Measurements from ENCODE around the gene ITGA11. TPM values are rescaled to one million over a fixed set of nuclear protein-coding genes. Genes with fewer than 3 reads are reported as not detected.
A peak's percentile ranks its signal among the peaks of the same experiment; 100 is the strongest.

Gene ITGA11
- total RNA-seq, 3 donors from 2014 or later = 7.8 to 8.5 (median 7.9) TPM

DNA sequence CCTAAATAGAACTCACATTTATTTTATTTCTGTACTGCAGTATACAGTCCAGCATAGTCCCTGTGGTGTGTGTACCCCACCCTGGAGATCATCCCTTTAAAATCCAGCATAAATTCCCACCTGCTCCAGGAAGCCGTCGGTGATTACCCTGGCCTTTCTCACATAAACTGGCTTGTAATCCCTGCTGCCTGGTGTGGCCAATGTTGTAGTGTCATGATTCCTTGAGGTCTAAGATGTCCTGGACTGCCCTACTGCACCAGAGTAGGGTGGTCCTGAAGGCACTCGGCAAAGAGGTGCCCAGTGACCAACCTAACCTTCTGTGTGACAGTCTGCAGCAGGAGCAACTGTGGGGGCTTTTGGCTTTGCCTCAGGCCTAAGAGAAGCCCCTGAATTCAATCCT lies 58.9 kb downstream of the ITGA11 start:
- no peak overlapping the region for H3K4me3 ChIP-seq
- no peak for DNase-seq (ENCODE audit: low spot score in 2 of 2)
- intact Hi-C loops (cut with DNase I; ENCODE audit: low total_unique reads) = no loop called here

DNA sequence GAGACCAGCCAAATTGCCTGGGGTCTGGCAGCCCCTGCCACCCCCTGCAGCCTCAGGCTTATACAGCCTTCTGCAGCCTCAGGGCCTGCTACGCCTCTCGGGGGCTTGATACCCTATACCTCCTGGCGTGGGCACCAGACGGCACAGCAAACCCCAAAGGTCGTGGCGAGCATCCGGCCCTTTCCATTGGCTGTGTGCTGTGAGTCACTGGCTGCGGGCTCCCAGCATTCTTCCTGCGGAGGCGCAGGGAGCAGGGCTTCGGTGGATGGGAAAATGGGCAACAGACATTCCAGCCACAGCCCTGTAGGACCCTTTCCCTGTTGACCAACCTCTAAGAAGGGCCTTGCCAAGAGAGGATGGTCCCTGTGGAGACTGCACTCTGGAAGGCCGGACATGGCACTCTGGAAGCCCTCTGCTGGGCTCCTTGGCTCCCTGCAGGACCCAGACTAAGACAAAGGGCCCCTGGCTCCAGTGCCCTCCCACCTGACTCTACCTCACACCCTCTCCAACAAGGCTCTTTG lies 59.6 kb downstream of the ITGA11 start:
- DNase-seq (ENCODE audit: low spot score in 2 of 2) = no peak
- H3K9me3 ChIP-seq = no peaks in the 10 kb centered on the region
- H3K36me3 ChIP-seq = no peaks in the 10 kb centered on the region
- H3K4me3 ChIP-seq = no peak overlapping the region
- H3K27ac ChIP-seq = no peak overlapping the region
- no peaks in the 10 kb centered on the region for H3K4me1 ChIP-seq
- no peaks in the 10 kb centered on the region for H3K27me3 ChIP-seq
- TF ChIP-seq, protein P1, sequence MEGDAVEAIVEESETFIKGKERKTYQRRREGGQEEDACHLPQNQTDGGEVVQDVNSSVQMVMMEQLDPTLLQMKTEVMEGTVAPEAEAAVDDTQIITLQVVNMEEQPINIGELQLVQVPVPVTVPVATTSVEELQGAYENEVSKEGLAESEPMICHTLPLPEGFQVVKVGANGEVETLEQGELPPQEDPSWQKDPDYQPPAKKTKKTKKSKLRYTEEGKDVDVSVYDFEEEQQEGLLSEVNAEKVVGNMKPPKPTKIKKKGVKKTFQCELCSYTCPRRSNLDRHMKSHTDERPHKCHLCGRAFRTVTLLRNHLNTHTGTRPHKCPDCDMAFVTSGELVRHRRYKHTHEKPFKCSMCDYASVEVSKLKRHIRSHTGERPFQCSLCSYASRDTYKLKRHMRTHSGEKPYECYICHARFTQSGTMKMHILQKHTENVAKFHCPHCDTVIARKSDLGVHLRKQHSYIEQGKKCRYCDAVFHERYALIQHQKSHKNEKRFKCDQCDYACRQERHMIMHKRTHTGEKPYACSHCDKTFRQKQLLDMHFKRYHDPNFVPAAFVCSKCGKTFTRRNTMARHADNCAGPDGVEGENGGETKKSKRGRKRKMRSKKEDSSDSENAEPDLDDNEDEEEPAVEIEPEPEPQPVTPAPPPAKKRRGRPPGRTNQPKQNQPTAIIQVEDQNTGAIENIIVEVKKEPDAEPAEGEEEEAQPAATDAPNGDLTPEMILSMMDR (IDR thresholded peaks at IDR 0.05) = peak in 2 of 3 donors; percentile 17 to 32
- TF ChIP-seq POLR2A (IDR thresholded peaks at IDR 0.05) (no peak), POLR2AphosphoS5 (IDR thresholded peaks at IDR 0.05) (no peak)
- intact Hi-C loops (cut with DNase I; ENCODE audit: low total_unique reads) = no loop called here

More for the DNA sequence above, 58.9 kb downstream of the ITGA11 start:
- Histone ChIP-seq H3K4me1 (no peaks in the 10 kb centered on the region), H3K36me3 (no peaks in the 10 kb centered on the region), H3K27ac (no peak overlapping the region), H3K9me3 (no peaks in the 10 kb centered on the region), H3K27me3 (no peaks in the 10 kb centered on the region)
- TF ChIP-seq POLR2A (IDR thresholded peaks at IDR 0.05) (no peak), POLR2AphosphoS5 (IDR thresholded peaks at IDR 0.05) (no peak)
- TF ChIP-seq, protein P1 (IDR thresholded peaks at IDR 0.05) = no peak

DNA sequence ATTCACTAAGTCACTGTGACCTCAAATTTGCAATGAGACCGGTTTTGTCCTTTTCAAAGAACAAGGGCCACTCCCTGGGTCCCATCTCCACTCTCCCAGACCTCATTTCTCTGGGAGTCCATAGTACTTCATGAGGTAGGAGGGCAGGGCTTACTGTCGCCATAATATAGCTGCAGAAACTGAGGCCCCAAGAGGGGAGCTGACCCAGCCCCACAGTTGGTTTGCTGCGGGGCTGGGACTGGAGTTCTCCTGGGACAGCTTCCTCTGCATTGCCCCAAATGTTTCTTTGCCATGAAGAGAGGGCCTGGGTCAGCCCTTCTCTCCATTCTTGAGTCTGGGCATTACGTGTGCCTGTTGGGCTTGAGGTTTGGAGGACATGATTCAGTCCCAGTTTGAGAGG lies 60.1 kb downstream of the ITGA11 start:
- DNase-seq (ENCODE audit: low spot score in 2 of 2) = no peak

DNA sequence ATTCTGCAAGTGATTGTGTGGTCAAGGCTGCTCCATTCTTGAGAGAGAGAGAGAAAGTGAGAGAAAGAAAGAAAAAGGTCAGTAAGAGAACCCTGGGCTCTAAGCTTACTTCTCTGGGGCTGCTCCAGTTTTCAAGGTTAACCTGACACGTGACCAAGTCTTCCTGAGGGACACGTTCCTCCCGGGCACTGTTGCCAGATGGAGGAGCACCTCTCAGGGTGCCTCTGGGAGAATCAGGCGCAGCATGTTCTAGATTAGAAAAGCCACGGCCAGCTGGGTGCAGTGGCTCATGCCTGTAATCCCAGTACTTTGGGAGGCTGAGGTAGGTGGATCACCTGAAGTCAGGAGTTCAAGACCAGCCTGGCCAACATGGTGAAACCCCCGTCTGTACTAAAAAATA lies 60.8 kb downstream of the ITGA11 start:
- no peak for TF ChIP-seq POLR2AphosphoS5 (IDR thresholded peaks at IDR 0.05)
- Histone ChIP-seq H3K4me1 (peaks cover 0 to 7% of the 10 kb centered on the region in 2 donors), H3K9me3 (no peaks in the 10 kb centered on the region), H3K36me3 (no peaks in the 10 kb centered on the region), H3K27ac (no peak overlapping the region), H3K4me3 (no peak overlapping the region), H3K27me3 (no peaks in the 10 kb centered on the region)
- intact Hi-C loops (cut with DNase I; ENCODE audit: low total_unique reads) = no loop called here
- no peak for DNase-seq (ENCODE audit: low spot score in 2 of 2)

More for the DNA sequence above, 60.1 kb downstream of the ITGA11 start:
- Histone ChIP-seq H3K4me3 (no peak overlapping the region), H3K36me3 (no peaks in the 10 kb centered on the region), H3K9me3 (no peaks in the 10 kb centered on the region), H3K27me3 (no peaks in the 10 kb centered on the region), H3K4me1 (peaks cover 0 to under 1% of the 10 kb centered on the region in 2 donors), H3K27ac (no peak overlapping the region)
- TF ChIP-seq POLR2A (IDR thresholded peaks at IDR 0.05) (no peak), POLR2AphosphoS5 (IDR thresholded peaks at IDR 0.05) (no peak)
- TF ChIP-seq, protein P1 (IDR thresholded peaks at IDR 0.05) = no peak
- intact Hi-C loops (cut with DNase I; ENCODE audit: low total_unique reads) = no loop called here

DNA sequence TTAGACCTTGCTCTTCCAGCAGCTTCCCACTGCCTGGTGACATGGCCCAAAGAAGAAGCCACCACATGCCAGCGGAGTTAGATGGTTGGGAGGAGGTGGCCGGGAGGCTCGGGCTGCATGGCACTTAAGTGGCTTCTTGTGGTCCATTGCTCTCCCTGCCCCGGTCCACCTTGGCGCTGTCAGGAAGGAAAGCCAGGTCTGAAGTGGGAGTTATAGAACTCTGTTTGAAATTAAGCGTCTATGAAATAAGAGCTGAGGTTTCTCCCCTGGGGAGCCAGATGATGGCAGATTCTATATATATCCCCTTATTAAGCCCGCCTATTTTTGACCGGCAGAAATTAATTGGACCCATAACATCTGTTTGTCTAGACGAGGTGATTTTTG lies 61.2 kb downstream of the ITGA11 start:
- TF ChIP-seq POLR2AphosphoS5 (IDR thresholded peaks at IDR 0.05) (no peak), POLR2A (IDR thresholded peaks at IDR 0.05) (no peak)
- TF ChIP-seq, protein P1 (IDR thresholded peaks at IDR 0.05) = no peak
- no peak for DNase-seq (ENCODE audit: low spot score in 2 of 2)
- H3K27ac ChIP-seq = no peak overlapping the region

More for the DNA sequence above, 61.2 kb downstream of the ITGA11 start:
- Histone ChIP-seq H3K36me3 (no peaks in the 10 kb centered on the region), H3K27me3 (no peaks in the 10 kb centered on the region), H3K4me1 (peaks cover 0 to 11% of the 10 kb centered on the region in 2 donors), H3K4me3 (no peak overlapping the region), H3K9me3 (no peaks in the 10 kb centered on the region)
- intact Hi-C loops (cut with DNase I; ENCODE audit: low total_unique reads) = no loop called here

All from breast epithelium (tissue), 4 donors.